Stimulated activated CD4-positive, alpha-beta T cell treated with anti-CD3 and anti-CD28 coated beads, Interleukin-12 subunit alpha, Interleukin-12 subunit beta, amount 100 ng/mL, for 4 hours (primary cell): ENCODE measurements around the gene CT55.
"Not testable (repeated sequence)": the region's sequence is repeated elsewhere in the genome, so short reads cannot be mapped to it uniquely, and the experiment has no call there.

Source experiments
- DNase-seq: peaks from one replicate; pipeline ENCODE4 v3.0.0-alpha.2; 2020

Gene CT55

GRCh38 chrX:135170877-135171519 lies at the start of gene CT55:
CT55 (minus strand) TSS chrX:135171398; CDS start chrX:135171171, 227 bp downstream.
- no peak for DNase-seq

- peak; percentile 5 for DNase-seq
These were observed 42.1 kb upstream of the CT55 start for GRCh38 chrX:135213200-135213844.

GRCh38 chrX:135206427-135206826 lies 35.2 kb upstream of the CT55 start:
- peak; percentile 3 for DNase-seq

- DNase-seq: no peak
These were observed 29.1 kb upstream of the CT55 start for GRCh38 chrX:135200297-135200696.

- DNase-seq: no peak
These were observed 23.5 kb upstream of the CT55 start for GRCh38 chrX:135194684-135195083.

- no peak for DNase-seq
These were observed 22.5 kb upstream of the CT55 start for GRCh38 chrX:135193740-135194139.

- DNase-seq: no peak
These were observed 20.6 kb upstream of the CT55 start for GRCh38 chrX:135191838-135192237.

- peak; percentile 7 for DNase-seq
These were observed 14.7 kb upstream of the CT55 start for GRCh38 chrX:135185795-135186443.

GRCh38 chrX:135178636-135179035 lies 7.4 kb upstream of the CT55 start:
- DNase-seq: no peak

GRCh38 chrX:135170468-135170867 lies 730 bp downstream of the CT55 start:
- DNase-seq: no peak

GRCh38 chrX:135169534-135169933 lies 1.7 kb downstream of the CT55 start:
- DNase-seq: not testable (repeated sequence)

GRCh38 chrX:135168486-135168885 lies 2.7 kb downstream of the CT55 start:
- no peak for DNase-seq

- DNase-seq: not testable (repeated sequence)
These were observed 16.5 kb downstream of the CT55 start for GRCh38 chrX:135154688-135155087.

GRCh38 chrX:135126145-135126544 lies 45.1 kb downstream of the CT55 start:
- not testable (repeated sequence) for DNase-seq

GRCh38 chrX:135120056-135120576 lies 51.1 kb downstream of the CT55 start, which contains the start of gene ETDB:
ETDB (minus strand) TSS chrX:135120526; CDS start chrX:135119261, 1,265 bp downstream.
- not testable (repeated sequence) for DNase-seq

- DNase-seq: not testable (repeated sequence)
These were observed 55.1 kb downstream of the CT55 start for GRCh38 chrX:135116064-135116463.

GRCh38 chrX:135114392-135114791 lies 56.8 kb downstream of the CT55 start:
- no peak for DNase-seq

- no peak for DNase-seq
These were observed 58.5 kb downstream of the CT55 start for GRCh38 chrX:135112743-135113142.

GRCh38 chrX:135112096-135112729 lies 59.0 kb downstream of the CT55 start:
- DNase-seq: no peak

GRCh38 chrX:135109554-135109953 lies 61.6 kb downstream of the CT55 start:
- DNase-seq: no peak
